K562 (cell line): ENCODE results near the gene CNTF. TPM values are rescaled to one million over a fixed set of nuclear protein-coding genes. Genes with fewer than 3 reads are reported as not detected.

ENCODE experiments used
- ATAC-seq: fragments of 200-7000 bp; cut with Tn5 transposase; 3 replicates; pipeline ENCODE4 v1.9.1; 2020; ENCODE audit warnings: moderate library complexity
- BruUV-seq: library from RNA; stranded (reverse); fragments of 400-500 nt; replicated peaks from 2 replicates; lab custom pipeline; 2021; lab: Mats Ljungman, UMichigan
- CTCF ChIA-PET: fragments of 300-600 bp; formaldehyde crosslinking; extraction: SDS; loops from one replicate; lab custom pipeline; 2021; ENCODE audit warnings: low intra/inter-chr PET ratio; lab: Yijun Ruan, JAX
- POLR2A ChIA-PET: fragments of 300-600, 350-650 bp; sonication (Branson Sonifier 250); formaldehyde crosslinking; extraction: SDS; loops from one replicate; lab custom pipeline; 2021; ENCODE audit warnings: antibody characterized with exemption, inconsistent platforms; lab: Yijun Ruan, JAX
- DNase-seq, 4 experiments: peaks; one replicate each; pipeline versions ENCODE4 v3.0.0 to v3.0.0-alpha.2; 2011 to 2018; ENCODE audit warnings: low spot score in 3 of 4, mixed read lengths in 3 of 4; ENCODE audit errors: extremely low read depth in 1 of 4
- FAIRE-seq: peaks from 2 replicates; lab custom pipeline; 2011; peaks lifted over from hg19 to GRCh38; lab: Jason Lieb, UNC
- H2AFZ ChIP-seq: 2 replicates; pipeline ENCODE4 v1.6.0; 2011; ENCODE audit warnings: low read depth, low read length, control low read depth, inconsistent platforms
- H3K27ac ChIP-seq: fragments of 200-600 bp; 3 replicates; pipeline ENCODE4 v1.8.0; 2011; ENCODE audit warnings: low read depth, mild to moderate bottlenecking, control low read depth, inconsistent platforms, low read length, moderate library complexity, mixed read lengths; ENCODE audit errors: extremely low read depth
- H3K27me3 ChIP-seq, 2 experiments: fragments of 300-600 bp in 1 of 2; 2 replicates in 1 of 2; 3 replicates in 1 of 2; pipeline versions ENCODE4 v1.6.0 to v1.8.0; 2011; ENCODE audit warnings: inconsistent platforms in 2 of 2, low read length in 2 of 2, mild to moderate bottlenecking in 1 of 2, mixed read lengths in 1 of 2, moderate library complexity in 1 of 2; ENCODE audit not compliant: control insufficient read depth in 2 of 2, insufficient read depth in 2 of 2
- H3K36me3 ChIP-seq: fragments of 300-600 bp; 3 replicates; pipeline ENCODE4 v1.8.0; 2011; ENCODE audit warnings: mild to moderate bottlenecking, low read length, inconsistent platforms; ENCODE audit not compliant: control insufficient read depth, insufficient read depth
- H3K4me1 ChIP-seq, 2 experiments: fragments of 200-600 bp in 1 of 2; replicated peaks in 1 of 2; 2 replicates in 1 of 2; 3 replicates in 1 of 2; pipeline versions ENCODE4 v1.5.1 to v1.8.0; 2011; ENCODE audit warnings: inconsistent platforms in 2 of 2, low read length in 2 of 2, mild to moderate bottlenecking in 1 of 2, mixed read lengths in 1 of 2, moderate library complexity in 1 of 2; ENCODE audit not compliant: control insufficient read depth in 2 of 2, insufficient read depth in 2 of 2
- H3K4me2 ChIP-seq: 2 replicates; pipeline ENCODE4 v1.6.1; 2011; ENCODE audit warnings: low read length, control low read depth, inconsistent platforms, mixed read lengths; ENCODE audit not compliant: insufficient read depth
- H3K4me3 ChIP-seq: fragments of 200-600 bp; sonication (generic), shearing (Covaris generic); 2 replicates; pipeline ENCODE4 v1.5.1; 2016; ENCODE audit warnings: control low read depth, inconsistent platforms
- H3K79me2 ChIP-seq: fragments of 200-600 bp; 3 replicates; pipeline ENCODE4 v1.8.0; 2011; ENCODE audit warnings: low read length, inconsistent platforms; ENCODE audit not compliant: control insufficient read depth, insufficient read depth
- H3K9ac ChIP-seq, 2 experiments: 2 replicates each; pipeline versions ENCODE4 v1.6.0 to v1.6.1; 2011; ENCODE audit warnings: low read depth in 2 of 2, low read length in 2 of 2, control low read depth in 1 of 2, inconsistent platforms in 1 of 2, mild to moderate bottlenecking in 1 of 2, mixed read lengths in 1 of 2; ENCODE audit not compliant: insufficient read depth in 1 of 2
- H3K9me1 ChIP-seq: one replicate; pipeline ENCODE4 v1.6.0; 2011; ENCODE audit warnings: inconsistent platforms, mild to moderate bottlenecking, low read length, moderate library complexity; ENCODE audit not compliant: control insufficient read depth, insufficient read depth
- H3K9me3 ChIP-seq: replicated peaks from 2 replicates; pipeline ENCODE4 v1.5.1; 2011; ENCODE audit warnings: low read depth, low read length, inconsistent platforms; ENCODE audit not compliant: control insufficient read depth, insufficient read depth
- H4K20me1 ChIP-seq: replicated peaks from 2 replicates; pipeline ENCODE4 v1.6.1; 2011; ENCODE audit warnings: low read length, inconsistent platforms, mixed read lengths; ENCODE audit not compliant: control insufficient read depth, insufficient read depth
- POLR2AphosphoS2 ChIP-seq: IDR thresholded peaks from 2 replicates; pipeline ENCODE4 v1.6.1; 2012; ENCODE audit warnings: low read length, improper control_type of control experiment
- SUPT5H ChIP-seq: fragments of 450-650 bp; IDR thresholded peaks from 2 replicates; pipeline ENCODE4 v1.6.1; 2016
- WGBS: fragments of 100-300 bp; shearing (Covaris generic); methylation state at CpG from one replicate; pipeline ENCODE4 v1.1.6; 2016; ENCODE audit warnings: low coverage, mixed read lengths; ENCODE audit not compliant: insufficient coverage; ENCODE audit errors: missing lambda C conversion rate; 5-methylcytosine and 5-hydroxymethylcytosine counted together
- in situ Hi-C: fragments of 300-500 bp; cut with MboI; formaldehyde crosslinking; loops from 4 replicates; pipeline ENCODE4 v1.15.0; 2018; ENCODE audit warnings: inconsistent platforms, mixed read lengths
- intact Hi-C: fragments of 100-400 bp; cut with micrococcal nuclease; formaldehyde crosslinking; loops from 2 replicates; pipeline ENCODE4 v1.14.2; 2022
- polyA plus RNA-seq, 8 experiments: library from polyadenylated mRNA; depleted of rRNA in 4 of 8; stranded (reverse) in 5 of 8; unstranded in 3 of 8; fragments of >200 nt; fragmentation: Nextera tagmentation in 2 of 8; fragmentation: Illumina TruSeq in 1 of 8; extraction: Ambion mirVana in 2 of 8; extraction: Trizol in 1 of 8; gene quantifications; 2 replicates each; pipeline versions ENCODE4 v1.2.1 to v1.2.3, GENCODE V29; 2011 to 2014; ENCODE audit warnings: inconsistent platforms in 1 of 8, missing spikeins in 1 of 8
- total RNA-seq, 7 experiments: library from RNA; depleted of rRNA in 6 of 7; stranded (reverse); fragments of >200 nt in 6 of 7; fragmentation: Illumina TruSeq in 2 of 7; extraction: Trizol in 2 of 7; gene quantifications; 2 replicates each; pipeline versions ENCODE4 v1.2.1 to v1.2.3, GENCODE V29; 2011 to 2021; ENCODE audit warnings: low replicate concordance in 1 of 7
- TF ChIP-seq, protein P1 (sequence below), 2 experiments: fragments of 450-650 bp; formaldehyde crosslinking in 1 of 2; IDR thresholded peaks; 2 replicates each; pipeline versions ENCODE4 v1.4.0 to v1.6.1; 2014 to 2020; ENCODE audit warnings: mild to moderate bottlenecking in 2 of 2, borderline replicate concordance in 1 of 2, low read depth in 1 of 2
- TF ChIP-seq, protein P2 (sequence below): fragments of 150-350 bp; conservative IDR thresholded peaks from 2 replicates; pipeline ENCODE4 v1.6.1; 2014; ENCODE audit warnings: low read length

Gene CNTF
- total and polyA plus RNA-seq, 9 of the 15 experiments (the other 6 are each of a cell fraction or from before 2014, with no cell fraction given): 0.17 to 5.0 (median 2.3) TPM

DNA sequence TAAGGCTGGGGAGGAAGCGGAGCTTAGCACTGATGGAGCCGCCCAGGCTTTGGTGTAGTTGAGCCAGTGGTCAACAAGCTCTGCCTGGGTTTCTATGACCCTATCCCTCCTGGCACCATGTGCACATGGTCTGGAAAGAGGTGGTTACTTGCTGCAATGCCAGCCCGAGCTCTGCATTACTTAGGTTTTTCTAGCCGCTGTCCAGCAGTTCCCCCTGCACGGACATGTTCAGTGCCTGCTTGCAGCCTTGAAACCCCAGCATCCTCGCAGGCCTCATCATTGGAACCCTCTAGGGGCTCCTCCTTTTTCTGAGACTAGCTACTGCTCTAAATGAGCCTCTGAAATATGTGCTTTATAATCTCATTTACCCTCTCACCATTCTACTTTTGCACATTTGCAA lies 16.6 kb downstream of the CNTF start:
- H3K36me3 ChIP-seq: no peaks in the 10 kb centered on the region
- no peak for FAIRE-seq
- peak; percentile 38; the same call in 1 of the 3 replicates for ATAC-seq
- no peaks in the 10 kb centered on the region for H3K9me1 ChIP-seq
- H3K79me2 ChIP-seq: no peaks in the 10 kb centered on the region
- WGBS: 7% methylated on average over 6 of the region's 6 CpGs
- no TSS peak for BruUV-seq
- H3K4me1 ChIP-seq: peaks cover 0 to 9% of the 10 kb centered on the region in 2 experiments; a peak in 3 of 5 replicates
- no peak overlapping the region for H3K9ac ChIP-seq
- no peaks in the 10 kb centered on the region for H4K20me1 ChIP-seq
- TF ChIP-seq SUPT5H (no peak), POLR2AphosphoS2 (no peak)
- TF ChIP-seq, protein P1, sequence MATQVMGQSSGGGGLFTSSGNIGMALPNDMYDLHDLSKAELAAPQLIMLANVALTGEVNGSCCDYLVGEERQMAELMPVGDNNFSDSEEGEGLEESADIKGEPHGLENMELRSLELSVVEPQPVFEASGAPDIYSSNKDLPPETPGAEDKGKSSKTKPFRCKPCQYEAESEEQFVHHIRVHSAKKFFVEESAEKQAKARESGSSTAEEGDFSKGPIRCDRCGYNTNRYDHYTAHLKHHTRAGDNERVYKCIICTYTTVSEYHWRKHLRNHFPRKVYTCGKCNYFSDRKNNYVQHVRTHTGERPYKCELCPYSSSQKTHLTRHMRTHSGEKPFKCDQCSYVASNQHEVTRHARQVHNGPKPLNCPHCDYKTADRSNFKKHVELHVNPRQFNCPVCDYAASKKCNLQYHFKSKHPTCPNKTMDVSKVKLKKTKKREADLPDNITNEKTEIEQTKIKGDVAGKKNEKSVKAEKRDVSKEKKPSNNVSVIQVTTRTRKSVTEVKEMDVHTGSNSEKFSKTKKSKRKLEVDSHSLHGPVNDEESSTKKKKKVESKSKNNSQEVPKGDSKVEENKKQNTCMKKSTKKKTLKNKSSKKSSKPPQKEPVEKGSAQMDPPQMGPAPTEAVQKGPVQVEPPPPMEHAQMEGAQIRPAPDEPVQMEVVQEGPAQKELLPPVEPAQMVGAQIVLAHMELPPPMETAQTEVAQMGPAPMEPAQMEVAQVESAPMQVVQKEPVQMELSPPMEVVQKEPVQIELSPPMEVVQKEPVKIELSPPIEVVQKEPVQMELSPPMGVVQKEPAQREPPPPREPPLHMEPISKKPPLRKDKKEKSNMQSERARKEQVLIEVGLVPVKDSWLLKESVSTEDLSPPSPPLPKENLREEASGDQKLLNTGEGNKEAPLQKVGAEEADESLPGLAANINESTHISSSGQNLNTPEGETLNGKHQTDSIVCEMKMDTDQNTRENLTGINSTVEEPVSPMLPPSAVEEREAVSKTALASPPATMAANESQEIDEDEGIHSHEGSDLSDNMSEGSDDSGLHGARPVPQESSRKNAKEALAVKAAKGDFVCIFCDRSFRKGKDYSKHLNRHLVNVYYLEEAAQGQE (IDR thresholded peaks at IDR 0.05; ENCODE audit: borderline replicate concordance): peak; percentile 73
- TF ChIP-seq, protein P1 (CRISPR knock-in tag; IDR thresholded peaks at IDR 0.05; ENCODE audit: low read depth): no peak
- TF ChIP-seq, protein P2, sequence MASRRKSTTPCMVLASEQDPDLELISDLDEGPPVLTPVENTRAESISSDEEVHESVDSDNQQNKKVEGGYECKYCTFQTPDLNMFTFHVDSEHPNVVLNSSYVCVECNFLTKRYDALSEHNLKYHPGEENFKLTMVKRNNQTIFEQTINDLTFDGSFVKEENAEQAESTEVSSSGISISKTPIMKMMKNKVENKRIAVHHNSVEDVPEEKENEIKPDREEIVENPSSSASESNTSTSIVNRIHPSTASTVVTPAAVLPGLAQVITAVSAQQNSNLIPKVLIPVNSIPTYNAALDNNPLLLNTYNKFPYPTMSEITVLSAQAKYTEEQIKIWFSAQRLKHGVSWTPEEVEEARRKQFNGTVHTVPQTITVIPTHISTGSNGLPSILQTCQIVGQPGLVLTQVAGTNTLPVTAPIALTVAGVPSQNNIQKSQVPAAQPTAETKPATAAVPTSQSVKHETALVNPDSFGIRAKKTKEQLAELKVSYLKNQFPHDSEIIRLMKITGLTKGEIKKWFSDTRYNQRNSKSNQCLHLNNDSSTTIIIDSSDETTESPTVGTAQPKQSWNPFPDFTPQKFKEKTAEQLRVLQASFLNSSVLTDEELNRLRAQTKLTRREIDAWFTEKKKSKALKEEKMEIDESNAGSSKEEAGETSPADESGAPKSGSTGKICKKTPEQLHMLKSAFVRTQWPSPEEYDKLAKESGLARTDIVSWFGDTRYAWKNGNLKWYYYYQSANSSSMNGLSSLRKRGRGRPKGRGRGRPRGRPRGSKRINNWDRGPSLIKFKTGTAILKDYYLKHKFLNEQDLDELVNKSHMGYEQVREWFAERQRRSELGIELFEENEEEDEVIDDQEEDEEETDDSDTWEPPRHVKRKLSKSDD: no peak
- intact Hi-C loops: loop anchor here (10.0 kb wide), 1 partner anchor 416 kb away; no protein-coding TSS in a partner anchor
- H3K27ac ChIP-seq: no peak overlapping the region
- CTCF ChIA-PET: no interaction called here
- no peaks in the 10 kb centered on the region for H3K27me3 ChIP-seq
- H3K4me3 ChIP-seq: no peak overlapping the region
- DNase-seq: no peak
- no peaks in the 10 kb centered on the region for H3K9me3 ChIP-seq
- no peak overlapping the region for H2AFZ ChIP-seq
- H3K4me2 ChIP-seq: no peak overlapping the region
- POLR2A ChIA-PET: interaction anchor here (1.1 kb wide), 1 partner anchor 9 kb away, joined by 4 read pairs; no protein-coding TSS in a partner anchor
- in situ Hi-C loops: loop anchor here (25.0 kb wide), 1 partner anchor 498 kb away; the partner anchor contains the start of gene FAM111A
